Measurements from ENCODE around the gene SLAMF6. TPM values are rescaled to one million over a fixed set of nuclear protein-coding genes. Genes with fewer than 3 reads are reported as not detected.

SLAMF6 gene
- total and polyA plus RNA-seq, 10 of the 15 experiments (the other 5 are each of a cell fraction or from before 2014, with no cell fraction given): 20.5 to 89.6 (median 36.5) TPM

DNA sequence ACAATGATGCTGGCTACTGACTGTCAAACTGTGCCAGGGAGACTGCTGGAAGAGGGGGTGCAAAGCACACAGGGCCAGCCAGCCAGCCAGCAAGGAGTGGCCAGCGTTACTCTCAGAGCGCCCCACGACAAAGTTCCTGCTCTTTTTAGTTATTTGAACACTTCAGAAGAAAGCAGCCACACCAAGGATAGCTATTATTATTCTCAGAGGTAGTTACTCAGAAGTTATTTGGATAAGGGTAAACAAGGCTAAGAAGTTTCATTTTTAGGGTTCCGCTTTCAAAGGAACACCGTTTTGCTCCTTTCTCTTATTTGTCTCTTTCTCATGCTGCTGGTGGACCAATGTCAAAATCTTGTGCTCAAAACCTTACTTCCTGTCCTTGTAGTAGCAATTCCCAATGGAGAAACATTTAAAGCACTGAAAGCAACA lies 62.8 kb downstream of the SLAMF6 start (continued):
- TF ChIP-seq ZBTB11 (CRISPR knock-in tag; IDR thresholded peaks at IDR 0.05) (no peak), NR2F1 (conservative IDR thresholded peaks at IDR 0.05) (no peak), DPF2 (IDR thresholded peaks at IDR 0.05) (no peak), NKRF (conservative IDR thresholded peaks at IDR 0.05) (no peak), CHD4 (IDR thresholded peaks at IDR 0.05) (no peak; the same call in 1 of the 2 replicates), MEF2A (IDR thresholded peaks at IDR 0.05; ENCODE audit: insufficient read depth, low read depth, low read length) (0 out of 2 replicates have a peak, but pooled peaks have one; percentile 18), MTA3 (IDR thresholded peaks at IDR 0.05; ENCODE audit: borderline replicate concordance, low read length) (no peak), CEBPZ (IDR thresholded peaks at IDR 0.05; ENCODE audit: low read depth, low read length) (no peak), STAT3 (IDR thresholded peaks at IDR 0.05; ENCODE audit: low read depth, low read length) (no peak), RAD21 (IDR thresholded peaks at IDR 0.05; ENCODE audit: insufficient read depth, low read depth, low read length) (no peak), NFIC (IDR thresholded peaks at IDR 0.05; ENCODE audit: low read depth, low read length) (peak; percentile 65; the same call in 1 of the 2 replicates), NR2C1 (IDR thresholded peaks at IDR 0.05) (no peak), MYC (IDR thresholded peaks at IDR 0.05; ENCODE audit: insufficient read depth, insufficient read length, insufficient replicate concordance, low read length, severe bottlenecking) (no peak), TBL1XR1 (IDR thresholded peaks at IDR 0.05; ENCODE audit: low read depth, low read length) (0 out of 2 replicates have a peak, but pooled peaks have one; percentile 37)
- TF ChIP-seq, protein P1, sequence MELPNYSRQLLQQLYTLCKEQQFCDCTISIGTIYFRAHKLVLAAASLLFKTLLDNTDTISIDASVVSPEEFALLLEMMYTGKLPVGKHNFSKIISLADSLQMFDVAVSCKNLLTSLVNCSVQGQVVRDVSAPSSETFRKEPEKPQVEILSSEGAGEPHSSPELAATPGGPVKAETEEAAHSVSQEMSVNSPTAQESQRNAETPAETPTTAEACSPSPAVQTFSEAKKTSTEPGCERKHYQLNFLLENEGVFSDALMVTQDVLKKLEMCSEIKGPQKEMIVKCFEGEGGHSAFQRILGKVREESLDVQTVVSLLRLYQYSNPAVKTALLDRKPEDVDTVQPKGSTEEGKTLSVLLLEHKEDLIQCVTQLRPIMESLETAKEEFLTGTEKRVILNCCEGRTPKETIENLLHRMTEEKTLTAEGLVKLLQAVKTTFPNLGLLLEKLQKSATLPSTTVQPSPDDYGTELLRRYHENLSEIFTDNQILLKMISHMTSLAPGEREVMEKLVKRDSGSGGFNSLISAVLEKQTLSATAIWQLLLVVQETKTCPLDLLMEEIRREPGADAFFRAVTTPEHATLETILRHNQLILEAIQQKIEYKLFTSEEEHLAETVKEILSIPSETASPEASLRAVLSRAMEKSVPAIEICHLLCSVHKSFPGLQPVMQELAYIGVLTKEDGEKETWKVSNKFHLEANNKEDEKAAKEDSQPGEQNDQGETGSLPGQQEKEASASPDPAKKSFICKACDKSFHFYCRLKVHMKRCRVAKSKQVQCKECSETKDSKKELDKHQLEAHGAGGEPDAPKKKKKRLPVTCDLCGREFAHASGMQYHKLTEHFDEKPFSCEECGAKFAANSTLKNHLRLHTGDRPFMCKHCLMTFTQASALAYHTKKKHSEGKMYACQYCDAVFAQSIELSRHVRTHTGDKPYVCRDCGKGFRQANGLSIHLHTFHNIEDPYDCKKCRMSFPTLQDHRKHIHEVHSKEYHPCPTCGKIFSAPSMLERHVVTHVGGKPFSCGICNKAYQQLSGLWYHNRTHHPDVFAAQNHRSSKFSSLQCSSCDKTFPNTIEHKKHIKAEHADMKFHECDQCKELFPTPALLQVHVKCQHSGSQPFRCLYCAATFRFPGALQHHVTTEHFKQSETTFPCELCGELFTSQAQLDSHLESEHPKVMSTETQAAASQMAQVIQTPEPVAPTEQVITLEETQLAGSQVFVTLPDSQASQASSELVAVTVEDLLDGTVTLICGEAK (IDR thresholded peaks at IDR 0.05; ENCODE audit: borderline replicate concordance): no peak
- TF ChIP-seq, protein P2, sequence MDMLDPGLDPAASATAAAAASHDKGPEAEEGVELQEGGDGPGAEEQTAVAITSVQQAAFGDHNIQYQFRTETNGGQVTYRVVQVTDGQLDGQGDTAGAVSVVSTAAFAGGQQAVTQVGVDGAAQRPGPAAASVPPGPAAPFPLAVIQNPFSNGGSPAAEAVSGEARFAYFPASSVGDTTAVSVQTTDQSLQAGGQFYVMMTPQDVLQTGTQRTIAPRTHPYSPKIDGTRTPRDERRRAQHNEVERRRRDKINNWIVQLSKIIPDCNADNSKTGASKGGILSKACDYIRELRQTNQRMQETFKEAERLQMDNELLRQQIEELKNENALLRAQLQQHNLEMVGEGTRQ (IDR thresholded peaks at IDR 0.05; ENCODE audit: borderline replicate concordance, low read depth, low read length): no peak
